WTC11 (cell line): ENCODE measurements around the gene SCAI. TPM values are rescaled to one million over a fixed set of nuclear protein-coding genes. Genes with fewer than 3 reads are reported as not detected.

Experiments
- ATAC-seq: fragments of 200-7000 bp; cut with Tn5 transposase; 2 replicates; pipeline ENCODE4 v1.10.0; 2021; ENCODE audit warnings: mild to moderate bottlenecking, moderate library complexity
- CTCF ChIA-PET: fragments of 300-600 bp; sonication (Branson Sonifier 250); formaldehyde crosslinking; loops from one replicate; lab custom pipeline; 2021; ENCODE audit warnings: antibody characterized with exemption; lab: Charles Lee
- POLR2A ChIA-PET: fragments of 350-600 bp; sonication (Branson Sonifier 250); formaldehyde crosslinking; loops from one replicate; lab custom pipeline; 2021; ENCODE audit warnings: antibody characterized with exemption; lab: Charles Lee
- DNase-seq: peaks from one replicate; pipeline ENCODE4 v3.0.0; 2021; ENCODE audit warnings: low spot score
- H3K27ac Mint-ChIP-seq: 2 replicates; pipeline ENCODE4 v1.8.0; 2021; ENCODE audit warnings: mixed read lengths
- H3K27me3 Mint-ChIP-seq: 2 replicates; pipeline ENCODE4 v1.8.0; 2021; ENCODE audit warnings: low read depth, mild to moderate bottlenecking, moderate library complexity, mixed read lengths
- H3K36me3 Mint-ChIP-seq: 2 replicates; pipeline ENCODE4 v1.8.0; 2021; ENCODE audit warnings: mixed read lengths
- H3K4me1 Mint-ChIP-seq: 2 replicates; pipeline ENCODE4 v1.8.0; 2022; ENCODE audit warnings: mixed read lengths
- H3K4me3 Mint-ChIP-seq: 2 replicates; pipeline ENCODE4 v1.8.0; 2021; ENCODE audit warnings: mild to moderate bottlenecking, moderate library complexity, mixed read lengths
- H3K9me3 Mint-ChIP-seq: 2 replicates; pipeline ENCODE4 v1.8.0; 2021; ENCODE audit warnings: mixed read lengths
- E2F1 ChIP-seq: sonication (generic); formaldehyde crosslinking; IDR thresholded peaks from 2 replicates; pipeline ENCODE4 v1.8.0; 2022; ENCODE audit warnings: mild to moderate bottlenecking, missing genetic modification reagents
- EMX1 ChIP-seq: fragments of 250-450 bp; sonication (Bioruptor Pico); IDR thresholded peaks from 2 replicates; pipeline ENCODE4 v1.8.0; 2021; ENCODE audit warnings: mild to moderate bottlenecking
- FOXJ3 ChIP-seq: sonication (generic); formaldehyde crosslinking; IDR thresholded peaks from 2 replicates; pipeline ENCODE4 v1.9.0; 2021; ENCODE audit warnings: missing genetic modification reagents, mild to moderate bottlenecking, borderline replicate concordance
- FOXP4 ChIP-seq: sonication (generic); formaldehyde crosslinking; IDR thresholded peaks from 2 replicates; pipeline ENCODE4 v1.8.0; 2022; ENCODE audit warnings: mild to moderate bottlenecking, missing genetic modification reagents
- HMGA2 ChIP-seq: fragments of 250-450 bp; sonication (Bioruptor Pico); IDR thresholded peaks from 2 replicates; pipeline ENCODE4 v1.4.0; 2021; ENCODE audit warnings: mild to moderate bottlenecking, moderate library complexity
- KAT7 ChIP-seq: sonication (generic); formaldehyde crosslinking; IDR thresholded peaks from 2 replicates; pipeline ENCODE4 v1.8.1; 2023; ENCODE audit warnings: missing genetic modification reagents, mild to moderate bottlenecking, borderline replicate concordance
- MAX ChIP-seq: sonication (generic); formaldehyde crosslinking; IDR thresholded peaks from 2 replicates; pipeline ENCODE4 v1.8.0; 2022; ENCODE audit warnings: mild to moderate bottlenecking, missing genetic modification reagents
- MLX ChIP-seq: sonication (generic); formaldehyde crosslinking; IDR thresholded peaks from 2 replicates; pipeline ENCODE4 v1.8.1; 2023; ENCODE audit warnings: mild to moderate bottlenecking, missing genetic modification reagents, moderate library complexity
- NFE2L1 ChIP-seq: sonication (generic); formaldehyde crosslinking; IDR thresholded peaks from 2 replicates; pipeline ENCODE4 v1.8.1; 2023; ENCODE audit warnings: missing genetic modification reagents
- RORB ChIP-seq: fragments of 250-450 bp; sonication (Bioruptor Pico); IDR thresholded peaks from 2 replicates; pipeline ENCODE4 v1.9.0; 2021; ENCODE audit warnings: mild to moderate bottlenecking
- ZNF232 ChIP-seq: sonication (generic); formaldehyde crosslinking; IDR thresholded peaks from 2 replicates; pipeline ENCODE4 v1.8.0; 2022; ENCODE audit warnings: mild to moderate bottlenecking, missing genetic modification reagents
- total RNA-seq: library from RNA; stranded (reverse); gene quantifications from 3 replicates; pipeline ENCODE4 v1.2.3, GENCODE V29; 2021
- TF ChIP-seq, protein P1 (sequence below): sonication (generic); formaldehyde crosslinking; IDR thresholded peaks from 2 replicates; pipeline ENCODE4 v1.8.1; 2022; ENCODE audit warnings: missing genetic modification reagents, borderline replicate concordance
- TF ChIP-seq, protein P2 (sequence below): sonication (generic); formaldehyde crosslinking; conservative IDR thresholded peaks from 2 replicates; pipeline ENCODE4 v1.8.1; 2023; ENCODE audit warnings: mild to moderate bottlenecking, low read depth, missing genetic modification reagents, moderate library complexity
- TF ChIP-seq, protein P3 (sequence below): sonication (generic); formaldehyde crosslinking; IDR thresholded peaks from 2 replicates; pipeline ENCODE4 v1.8.0; 2023; ENCODE audit warnings: missing genetic modification reagents, mild to moderate bottlenecking, borderline replicate concordance
- TF ChIP-seq, protein P4 (sequence below): sonication (generic); formaldehyde crosslinking; IDR thresholded peaks from 2 replicates; pipeline ENCODE4 v1.8.1; 2022; ENCODE audit warnings: mild to moderate bottlenecking, missing genetic modification reagents, moderate library complexity, borderline replicate concordance
- TF ChIP-seq, protein P5 (sequence below): fragments of 250-450 bp; sonication (Bioruptor Pico); IDR thresholded peaks from 2 replicates; pipeline ENCODE4 v1.9.0; 2021; ENCODE audit warnings: mild to moderate bottlenecking

SCAI gene
- total RNA-seq, 1 experiment from 2014 or later = 20.4 TPM

DNA sequence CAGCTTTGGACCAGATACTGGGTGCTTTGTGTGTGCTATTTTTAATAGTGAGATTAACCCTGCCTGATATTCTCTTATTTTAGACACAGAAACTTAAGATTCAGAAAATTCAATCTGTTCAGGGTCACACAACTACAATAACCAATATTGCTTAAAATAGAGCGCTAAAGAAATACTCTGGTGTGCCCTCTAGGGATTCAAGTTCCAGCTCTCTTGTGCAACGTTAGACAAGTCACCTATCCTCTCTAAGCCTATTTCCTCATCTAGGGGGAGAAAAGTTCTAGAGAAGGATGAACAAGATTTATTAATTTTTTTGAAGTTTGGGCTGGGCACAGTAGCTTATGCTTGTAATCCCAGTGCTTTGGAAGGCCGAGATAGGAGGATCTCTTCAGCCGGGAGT, 2.1 kb upstream of the SCAI start:
- H3K9me3 Mint-ChIP-seq = no peaks in the 10 kb centered on the region
- H3K4me3 Mint-ChIP-seq = no peak overlapping the region
- H3K27me3 Mint-ChIP-seq = no peaks in the 10 kb centered on the region
- ChIA-PET POLR2A (no interaction called here), CTCF (no interaction called here)
- no peak for DNase-seq
- ATAC-seq = no peak
- no peak overlapping the region for H3K27ac Mint-ChIP-seq
- TF ChIP-seq FOXP4 (CRISPR knock-in tag) = no peak
- TF ChIP-seq NFE2L1 (CRISPR knock-in tag) = no peak
- no peak for TF ChIP-seq FOXJ3 (CRISPR knock-in tag)
- TF ChIP-seq, protein P1, sequence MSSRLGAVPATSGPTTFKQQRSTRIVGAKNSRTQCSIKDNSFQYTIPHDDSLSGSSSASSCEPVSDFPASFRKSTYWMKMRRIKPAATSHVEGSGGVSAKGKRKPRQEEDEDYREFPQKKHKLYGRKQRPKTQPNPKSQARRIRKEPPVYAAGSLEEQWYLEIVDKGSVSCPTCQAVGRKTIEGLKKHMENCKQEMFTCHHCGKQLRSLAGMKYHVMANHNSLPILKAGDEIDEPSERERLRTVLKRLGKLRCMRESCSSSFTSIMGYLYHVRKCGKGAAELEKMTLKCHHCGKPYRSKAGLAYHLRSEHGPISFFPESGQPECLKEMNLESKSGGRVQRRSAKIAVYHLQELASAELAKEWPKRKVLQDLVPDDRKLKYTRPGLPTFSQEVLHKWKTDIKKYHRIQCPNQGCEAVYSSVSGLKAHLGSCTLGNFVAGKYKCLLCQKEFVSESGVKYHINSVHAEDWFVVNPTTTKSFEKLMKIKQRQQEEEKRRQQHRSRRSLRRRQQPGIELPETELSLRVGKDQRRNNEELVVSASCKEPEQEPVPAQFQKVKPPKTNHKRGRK (CRISPR knock-in tag) = no peak
- TF ChIP-seq EMX1 (CRISPR knock-in tag) = no peak
- no peak for TF ChIP-seq RORB
- TF ChIP-seq, protein P2, sequence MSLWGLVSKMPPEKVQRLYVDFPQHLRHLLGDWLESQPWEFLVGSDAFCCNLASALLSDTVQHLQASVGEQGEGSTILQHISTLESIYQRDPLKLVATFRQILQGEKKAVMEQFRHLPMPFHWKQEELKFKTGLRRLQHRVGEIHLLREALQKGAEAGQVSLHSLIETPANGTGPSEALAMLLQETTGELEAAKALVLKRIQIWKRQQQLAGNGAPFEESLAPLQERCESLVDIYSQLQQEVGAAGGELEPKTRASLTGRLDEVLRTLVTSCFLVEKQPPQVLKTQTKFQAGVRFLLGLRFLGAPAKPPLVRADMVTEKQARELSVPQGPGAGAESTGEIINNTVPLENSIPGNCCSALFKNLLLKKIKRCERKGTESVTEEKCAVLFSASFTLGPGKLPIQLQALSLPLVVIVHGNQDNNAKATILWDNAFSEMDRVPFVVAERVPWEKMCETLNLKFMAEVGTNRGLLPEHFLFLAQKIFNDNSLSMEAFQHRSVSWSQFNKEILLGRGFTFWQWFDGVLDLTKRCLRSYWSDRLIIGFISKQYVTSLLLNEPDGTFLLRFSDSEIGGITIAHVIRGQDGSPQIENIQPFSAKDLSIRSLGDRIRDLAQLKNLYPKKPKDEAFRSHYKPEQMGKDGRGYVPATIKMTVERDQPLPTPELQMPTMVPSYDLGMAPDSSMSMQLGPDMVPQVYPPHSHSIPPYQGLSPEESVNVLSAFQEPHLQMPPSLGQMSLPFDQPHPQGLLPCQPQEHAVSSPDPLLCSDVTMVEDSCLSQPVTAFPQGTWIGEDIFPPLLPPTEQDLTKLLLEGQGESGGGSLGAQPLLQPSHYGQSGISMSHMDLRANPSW (CRISPR knock-in tag) = no peak
- TF ChIP-seq HMGA2 = no peak
- TF ChIP-seq MLX = no peak
- TF ChIP-seq ZNF232 (CRISPR knock-in tag) = no peak
- TF ChIP-seq MAX = no peak
- TF ChIP-seq, protein P3, sequence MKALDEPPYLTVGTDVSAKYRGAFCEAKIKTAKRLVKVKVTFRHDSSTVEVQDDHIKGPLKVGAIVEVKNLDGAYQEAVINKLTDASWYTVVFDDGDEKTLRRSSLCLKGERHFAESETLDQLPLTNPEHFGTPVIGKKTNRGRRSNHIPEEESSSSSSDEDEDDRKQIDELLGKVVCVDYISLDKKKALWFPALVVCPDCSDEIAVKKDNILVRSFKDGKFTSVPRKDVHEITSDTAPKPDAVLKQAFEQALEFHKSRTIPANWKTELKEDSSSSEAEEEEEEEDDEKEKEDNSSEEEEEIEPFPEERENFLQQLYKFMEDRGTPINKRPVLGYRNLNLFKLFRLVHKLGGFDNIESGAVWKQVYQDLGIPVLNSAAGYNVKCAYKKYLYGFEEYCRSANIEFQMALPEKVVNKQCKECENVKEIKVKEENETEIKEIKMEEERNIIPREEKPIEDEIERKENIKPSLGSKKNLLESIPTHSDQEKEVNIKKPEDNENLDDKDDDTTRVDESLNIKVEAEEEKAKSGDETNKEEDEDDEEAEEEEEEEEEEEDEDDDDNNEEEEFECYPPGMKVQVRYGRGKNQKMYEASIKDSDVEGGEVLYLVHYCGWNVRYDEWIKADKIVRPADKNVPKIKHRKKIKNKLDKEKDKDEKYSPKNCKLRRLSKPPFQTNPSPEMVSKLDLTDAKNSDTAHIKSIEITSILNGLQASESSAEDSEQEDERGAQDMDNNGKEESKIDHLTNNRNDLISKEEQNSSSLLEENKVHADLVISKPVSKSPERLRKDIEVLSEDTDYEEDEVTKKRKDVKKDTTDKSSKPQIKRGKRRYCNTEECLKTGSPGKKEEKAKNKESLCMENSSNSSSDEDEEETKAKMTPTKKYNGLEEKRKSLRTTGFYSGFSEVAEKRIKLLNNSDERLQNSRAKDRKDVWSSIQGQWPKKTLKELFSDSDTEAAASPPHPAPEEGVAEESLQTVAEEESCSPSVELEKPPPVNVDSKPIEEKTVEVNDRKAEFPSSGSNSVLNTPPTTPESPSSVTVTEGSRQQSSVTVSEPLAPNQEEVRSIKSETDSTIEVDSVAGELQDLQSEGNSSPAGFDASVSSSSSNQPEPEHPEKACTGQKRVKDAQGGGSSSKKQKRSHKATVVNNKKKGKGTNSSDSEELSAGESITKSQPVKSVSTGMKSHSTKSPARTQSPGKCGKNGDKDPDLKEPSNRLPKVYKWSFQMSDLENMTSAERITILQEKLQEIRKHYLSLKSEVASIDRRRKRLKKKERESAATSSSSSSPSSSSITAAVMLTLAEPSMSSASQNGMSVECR = no peak
- no peak for TF ChIP-seq E2F1 (CRISPR knock-in tag)
- TF ChIP-seq, protein P4, sequence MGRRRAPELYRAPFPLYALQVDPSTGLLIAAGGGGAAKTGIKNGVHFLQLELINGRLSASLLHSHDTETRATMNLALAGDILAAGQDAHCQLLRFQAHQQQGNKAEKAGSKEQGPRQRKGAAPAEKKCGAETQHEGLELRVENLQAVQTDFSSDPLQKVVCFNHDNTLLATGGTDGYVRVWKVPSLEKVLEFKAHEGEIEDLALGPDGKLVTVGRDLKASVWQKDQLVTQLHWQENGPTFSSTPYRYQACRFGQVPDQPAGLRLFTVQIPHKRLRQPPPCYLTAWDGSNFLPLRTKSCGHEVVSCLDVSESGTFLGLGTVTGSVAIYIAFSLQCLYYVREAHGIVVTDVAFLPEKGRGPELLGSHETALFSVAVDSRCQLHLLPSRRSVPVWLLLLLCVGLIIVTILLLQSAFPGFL (CRISPR knock-in tag) = no peak
- TF ChIP-seq, protein P5, sequence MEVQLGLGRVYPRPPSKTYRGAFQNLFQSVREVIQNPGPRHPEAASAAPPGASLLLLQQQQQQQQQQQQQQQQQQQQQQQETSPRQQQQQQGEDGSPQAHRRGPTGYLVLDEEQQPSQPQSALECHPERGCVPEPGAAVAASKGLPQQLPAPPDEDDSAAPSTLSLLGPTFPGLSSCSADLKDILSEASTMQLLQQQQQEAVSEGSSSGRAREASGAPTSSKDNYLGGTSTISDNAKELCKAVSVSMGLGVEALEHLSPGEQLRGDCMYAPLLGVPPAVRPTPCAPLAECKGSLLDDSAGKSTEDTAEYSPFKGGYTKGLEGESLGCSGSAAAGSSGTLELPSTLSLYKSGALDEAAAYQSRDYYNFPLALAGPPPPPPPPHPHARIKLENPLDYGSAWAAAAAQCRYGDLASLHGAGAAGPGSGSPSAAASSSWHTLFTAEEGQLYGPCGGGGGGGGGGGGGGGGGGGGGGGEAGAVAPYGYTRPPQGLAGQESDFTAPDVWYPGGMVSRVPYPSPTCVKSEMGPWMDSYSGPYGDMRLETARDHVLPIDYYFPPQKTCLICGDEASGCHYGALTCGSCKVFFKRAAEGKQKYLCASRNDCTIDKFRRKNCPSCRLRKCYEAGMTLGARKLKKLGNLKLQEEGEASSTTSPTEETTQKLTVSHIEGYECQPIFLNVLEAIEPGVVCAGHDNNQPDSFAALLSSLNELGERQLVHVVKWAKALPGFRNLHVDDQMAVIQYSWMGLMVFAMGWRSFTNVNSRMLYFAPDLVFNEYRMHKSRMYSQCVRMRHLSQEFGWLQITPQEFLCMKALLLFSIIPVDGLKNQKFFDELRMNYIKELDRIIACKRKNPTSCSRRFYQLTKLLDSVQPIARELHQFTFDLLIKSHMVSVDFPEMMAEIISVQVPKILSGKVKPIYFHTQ = no peak
- TF ChIP-seq KAT7 = no peak
- H3K4me1 Mint-ChIP-seq = peaks cover 14% of the 10 kb centered on the region
- H3K36me3 Mint-ChIP-seq = peaks cover 8% of the 10 kb centered on the region
